GM23338 (cell line): Measurements from ENCODE around the gene RASA3. TPM values are rescaled to one million over a fixed set of nuclear protein-coding genes. Genes with fewer than 3 reads are reported as not detected.

Experiments
- ATAC-seq: fragments of 200-7000 bp; cut with Tn5 transposase; 3 replicates; pipeline ENCODE4 v1.9.1; 2020
- DNase-seq: peaks from one replicate; pipeline ENCODE4 v3.0.0-alpha.2; 2015; ENCODE audit warnings: low spot score
- H2AFZ ChIP-seq: fragments of 200-600 bp; sonication (generic); 2 replicates; pipeline ENCODE4 v1.8.0; 2016; ENCODE audit warnings: antibody characterized with exemption, mild to moderate bottlenecking, moderate library complexity
- H3F3A ChIP-seq: fragments of 200-600 bp; sonication (generic); replicated peaks from 2 replicates; pipeline ENCODE4 v1.8.0; 2017; ENCODE audit warnings: antibody characterized with exemption, mixed run types, low read depth
- H3K27ac ChIP-seq: fragments of 200-600 bp; sonication (generic); 2 replicates; pipeline ENCODE4 v1.6.1; 2016; ENCODE audit warnings: low read depth
- H3K27me3 ChIP-seq: fragments of 200-600 bp; sonication (generic); 2 replicates; pipeline ENCODE4 v1.8.0; 2016; ENCODE audit warnings: mild to moderate bottlenecking, mixed run types, moderate library complexity; ENCODE audit not compliant: insufficient read depth
- H3K36me3 ChIP-seq: fragments of 200-600 bp; sonication (generic); 2 replicates; pipeline ENCODE4 v1.8.0; 2016; ENCODE audit warnings: mild to moderate bottlenecking; ENCODE audit not compliant: insufficient read depth
- H3K4me1 ChIP-seq: fragments of 200-600 bp; sonication (generic); 2 replicates; pipeline ENCODE4 v1.8.0; 2016; ENCODE audit warnings: mild to moderate bottlenecking, moderate library complexity; ENCODE audit not compliant: insufficient read depth
- H3K4me2 ChIP-seq: fragments of 200-600 bp; sonication (generic); 2 replicates; pipeline ENCODE4 v1.7.1; 2017; ENCODE audit warnings: mixed run types
- H3K4me3 ChIP-seq: fragments of 200-600 bp; sonication (generic); 2 replicates; pipeline ENCODE4 v1.6.1; 2016; ENCODE audit warnings: mixed run types
- H3K79me2 ChIP-seq: fragments of 200-600 bp; sonication (generic); replicated peaks from 2 replicates; pipeline ENCODE4 v1.8.0; 2017; ENCODE audit warnings: mild to moderate bottlenecking; ENCODE audit not compliant: insufficient read depth
- H3K9me2 ChIP-seq: fragments of 200-600 bp; sonication (generic); 2 replicates; pipeline ENCODE4 v1.8.0; 2017; ENCODE audit not compliant: insufficient read depth
- H4K20me1 ChIP-seq: fragments of 200-600 bp; sonication (generic); replicated peaks from 2 replicates; pipeline ENCODE4 v1.8.0; 2017; ENCODE audit warnings: mild to moderate bottlenecking; ENCODE audit not compliant: insufficient read depth
- H3K27ac Mint-ChIP-seq: 2 replicates; pipeline ENCODE4 v1.8.0; 2020; ENCODE audit warnings: inconsistent platforms, mild to moderate bottlenecking, moderate library complexity, mixed read lengths
- H3K27me3 Mint-ChIP-seq: 3 replicates; pipeline ENCODE4 v1.8.0; 2022; ENCODE audit warnings: low read depth, mild to moderate bottlenecking, moderate library complexity, mixed read lengths, inconsistent platforms; ENCODE audit not compliant: insufficient read depth, poor library complexity
- H3K36me3 Mint-ChIP-seq: 3 replicates; pipeline ENCODE4 v1.8.0; 2021; ENCODE audit warnings: low read depth, mild to moderate bottlenecking, inconsistent platforms, moderate library complexity, mixed read lengths
- H3K4me1 Mint-ChIP-seq: 3 replicates; pipeline ENCODE4 v1.8.0; 2020; ENCODE audit warnings: mild to moderate bottlenecking, inconsistent platforms, mixed read lengths
- H3K4me3 Mint-ChIP-seq: 3 replicates; pipeline ENCODE4 v1.8.0; 2021; ENCODE audit warnings: moderate library complexity, mild to moderate bottlenecking, inconsistent platforms, mixed read lengths
- H3K9me3 Mint-ChIP-seq: 3 replicates; pipeline ENCODE4 v1.8.0; 2020; ENCODE audit warnings: moderate library complexity, mild to moderate bottlenecking, inconsistent platforms, mixed read lengths
- CREB1 ChIP-seq: fragments of 250-450 bp; sonication (Bioruptor Pico); IDR thresholded peaks from 2 replicates; pipeline ENCODE4 v1.5.0; 2020; ENCODE audit warnings: low read depth, mild to moderate bottlenecking, moderate library complexity
- CTCF ChIP-seq, 2 experiments: fragments of 200-600 bp in 1 of 2; sonication (generic) in 1 of 2; conservative IDR thresholded peaks; 2 replicates each; pipeline versions ENCODE4 v1.5.1 to v1.6.1; 2016 to 2017; ENCODE audit warnings: antibody characterized with exemption in 2 of 2, low read depth in 2 of 2, mild to moderate bottlenecking in 2 of 2, moderate library complexity in 1 of 2
- ETS1 ChIP-seq: IDR thresholded peaks from 2 replicates; pipeline ENCODE4 v1.6.1; 2016; ENCODE audit warnings: antibody characterized with exemption
- EZH2 ChIP-seq: fragments of 200-600 bp; sonication (generic); IDR thresholded peaks from one replicate; pipeline ENCODE4 v1.8.0; 2017; ENCODE audit warnings: antibody characterized with exemption, mild to moderate bottlenecking, low read depth; ENCODE audit not compliant: unreplicated experiment
- EZH2phosphoT487 ChIP-seq: fragments of 200-600 bp; sonication (generic); IDR thresholded peaks from one replicate; pipeline ENCODE4 v1.8.1; 2018; ENCODE audit warnings: antibody characterized with exemption; ENCODE audit not compliant: unreplicated experiment
- JUNB ChIP-seq: IDR thresholded peaks from one replicate; pipeline ENCODE4 v1.6.1; 2016; ENCODE audit warnings: antibody characterized with exemption; ENCODE audit not compliant: unreplicated experiment
- NANOG ChIP-seq: IDR thresholded peaks from 2 replicates; pipeline ENCODE4 v1.6.1; 2016; ENCODE audit warnings: antibody characterized with exemption, borderline replicate concordance
- POLR2AphosphoS5 ChIP-seq: IDR thresholded peaks from 2 replicates; pipeline ENCODE4 v1.6.1; 2016; ENCODE audit warnings: antibody characterized with exemption, low read depth
- REST ChIP-seq: IDR thresholded peaks from one replicate; pipeline ENCODE4 v1.6.1; 2018; ENCODE audit warnings: antibody characterized with exemption; ENCODE audit not compliant: unreplicated experiment
- STAT1 ChIP-seq: IDR thresholded peaks from one replicate; pipeline ENCODE4 v1.6.1; 2016; ENCODE audit warnings: antibody characterized with exemption; ENCODE audit not compliant: unreplicated experiment
- ZNF114 ChIP-seq: fragments of 250-450 bp; sonication (Bioruptor Pico); IDR thresholded peaks from 2 replicates; pipeline ENCODE4 v1.5.0; 2020; ENCODE audit warnings: mild to moderate bottlenecking, moderate library complexity
- ZNF331 ChIP-seq: fragments of 250-450 bp; sonication (Bioruptor Pico); IDR thresholded peaks from 2 replicates; pipeline ENCODE4 v1.5.0; 2020; ENCODE audit warnings: low read depth, mild to moderate bottlenecking, moderate library complexity
- ZNF462 ChIP-seq: fragments of 250-450 bp; sonication (Bioruptor Pico); IDR thresholded peaks from 2 replicates; pipeline ENCODE4 v1.5.0; 2020; ENCODE audit warnings: mild to moderate bottlenecking, moderate library complexity
- polyA plus RNA-seq: library from polyadenylated mRNA; unstranded; fragments of >200 nt; fragmentation: Nextera tagmentation; extraction: Ambion mirVana; gene quantifications from 2 replicates; pipeline ENCODE4 v1.2.1, GENCODE V29; 2016
- total RNA-seq: library from RNA; depleted of rRNA; stranded (reverse); fragments of >200 nt; shearing (Covaris generic); gene quantifications from 2 replicates; pipeline ENCODE4 v1.2.3, GENCODE V29; 2014

RASA3 gene
- total and polyA plus RNA-seq, 2 experiments from 2014 or later, result 11.2 to 20.7 TPM

- H3F3A ChIP-seq, result no peaks in the 10 kb centered on the region; the same call in 1 of the 2 replicates
- no peak overlapping the region for H3K4me2 ChIP-seq
- no peaks in the 10 kb centered on the region for H3K79me2 ChIP-seq
- TF ChIP-seq EZH2phosphoT487 (no peak), REST (no peak), CTCF (conservative IDR thresholded peaks at IDR 0.05; ENCODE audit: low read depth in 2 of 2) (no peak), CREB1 (no peak), JUNB (no peak), EZH2 (no peak), ZNF331 (CRISPR knock-in tag) (no peak), POLR2AphosphoS5 (no peak), ZNF462 (CRISPR knock-in tag) (no peak), NANOG (no peak), STAT1 (no peak), ETS1 (no peak), ZNF114 (CRISPR knock-in tag) (no peak)
- Mint-ChIP-seq H3K4me3 (no peak overlapping the region), H3K4me1 (no peaks in the 10 kb centered on the region; the same call in 1 of the 3 replicates), H3K27me3 (peaks cover 5% of the 10 kb centered on the region), H3K9me3 (no peaks in the 10 kb centered on the region), H3K36me3 (no peaks in the 10 kb centered on the region), H3K27ac (no peak overlapping the region)
- DNase-seq, result no peak
- no peaks in the 10 kb centered on the region for H4K20me1 ChIP-seq
- H3K27me3 ChIP-seq, result no peaks in the 10 kb centered on the region
- no peak overlapping the region for H3K4me3 ChIP-seq
- no peaks in the 10 kb centered on the region for H3K9me2 ChIP-seq
- H3K36me3 ChIP-seq, result no peaks in the 10 kb centered on the region
- no peak overlapping the region for H2AFZ ChIP-seq
- H3K27ac ChIP-seq, result no peak overlapping the region
- ATAC-seq, result no peak
- H3K4me1 ChIP-seq, result no peaks in the 10 kb centered on the region
Measured at GRCh38 chr13:114164053-114164452, 31.6 kb upstream of the RASA3 start.
